Liver (tissue), 9 donors: ENCODE results near the gene CD247. TPM values are rescaled to one million over a fixed set of nuclear protein-coding genes. Genes with fewer than 3 reads are reported as not detected.

Experiments used
- DNase-seq: peaks from one replicate; pipeline ENCODE4 v3.0.0-alpha.2; 2017; ENCODE audit warnings: low spot score
- H3K27ac ChIP-seq, 2 donors: one replicate each; pipeline ENCODE4 v1.7.0; 2013; ENCODE audit warnings: inconsistent platforms in 2 of 2, low read length in 2 of 2, control low read depth in 1 of 2, low read depth in 1 of 2, mild to moderate bottlenecking in 1 of 2
- H3K27me3 ChIP-seq, 4 donors: one replicate each; pipeline versions ENCODE4 v1.6.1 to v1.7.0; 2013; ENCODE audit warnings: low read length in 3 of 4, inconsistent platforms in 1 of 4, mild to moderate bottlenecking in 1 of 4, moderate library complexity in 1 of 4; ENCODE audit not compliant: control insufficient read depth in 4 of 4, insufficient read depth in 4 of 4
- H3K36me3 ChIP-seq, 4 donors: one replicate each; pipeline versions ENCODE4 v1.6.1 to v1.7.0; 2013; ENCODE audit warnings: low read length in 3 of 4, mild to moderate bottlenecking in 3 of 4, low read depth in 1 of 4, moderate library complexity in 1 of 4; ENCODE audit not compliant: control insufficient read depth in 4 of 4, insufficient read depth in 3 of 4
- H3K4me1 ChIP-seq, 4 donors: one replicate each; pipeline versions ENCODE4 v1.6.1 to v1.7.0; 2013; ENCODE audit warnings: low read length in 3 of 4, mild to moderate bottlenecking in 3 of 4, moderate library complexity in 1 of 4; ENCODE audit not compliant: control insufficient read depth in 4 of 4, insufficient read depth in 4 of 4
- H3K4me3 ChIP-seq, 3 donors: one replicate each; pipeline versions ENCODE4 v1.6.1 to v1.7.0; 2013; ENCODE audit warnings: low read length in 3 of 3, control low read depth in 1 of 3, low read depth in 1 of 3, mild to moderate bottlenecking in 1 of 3
- H3K9ac ChIP-seq, 2 donors: one replicate each; pipeline ENCODE4 v1.7.0; 2013; ENCODE audit warnings: low read length in 2 of 2, mild to moderate bottlenecking in 2 of 2, moderate library complexity in 2 of 2, control low read depth in 1 of 2, low read depth in 1 of 2
- H3K9me3 ChIP-seq, 4 donors: one replicate each; pipeline versions ENCODE4 v1.6.1 to v1.7.0; 2013; ENCODE audit warnings: low read length in 3 of 4; ENCODE audit not compliant: control insufficient read depth in 4 of 4
- ATF3 ChIP-seq: IDR thresholded peaks from 2 replicates; pipeline ENCODE4 v1.6.1; 2016; ENCODE audit warnings: antibody characterized with exemption
- CTCF ChIP-seq: fragments of 150-350 bp; IDR thresholded peaks from 2 replicates; pipeline ENCODE4 v1.5.1; 2017; ENCODE audit warnings: improper control_type of control experiment, low read depth, low read length; ENCODE audit not compliant: missing input control
- EGR1 ChIP-seq, 2 donors: IDR thresholded peaks; 2 replicates each; pipeline ENCODE4 v1.6.1; 2016 to 2018; ENCODE audit warnings: antibody characterized with exemption in 2 of 2, low read depth in 2 of 2
- FOXA1 ChIP-seq: IDR thresholded peaks from 2 replicates; pipeline ENCODE4 v1.6.1; 2016; ENCODE audit warnings: antibody characterized with exemption
- FOXA2 ChIP-seq: IDR thresholded peaks from 2 replicates; pipeline ENCODE4 v1.6.1; 2016; ENCODE audit warnings: antibody characterized with exemption
- GABPA ChIP-seq, 2 donors: IDR thresholded peaks in 1 of 2; conservative IDR thresholded peaks in 1 of 2; 2 replicates each; pipeline ENCODE4 v1.6.1; 2016; ENCODE audit warnings: antibody characterized with exemption in 2 of 2, mild to moderate bottlenecking in 1 of 2, moderate library complexity in 1 of 2
- HNF4A ChIP-seq, 2 donors: conservative IDR thresholded peaks; 2 replicates each; pipeline ENCODE4 v1.6.1; 2016; ENCODE audit warnings: antibody characterized with exemption in 2 of 2, mild to moderate bottlenecking in 2 of 2
- HNF4G ChIP-seq: IDR thresholded peaks from 2 replicates; pipeline ENCODE4 v1.6.1; 2016; ENCODE audit warnings: antibody characterized with exemption
- JUND ChIP-seq, 2 donors: IDR thresholded peaks; 2 replicates each; pipeline ENCODE4 v1.6.1; 2016; ENCODE audit warnings: antibody characterized with exemption in 2 of 2
- MAX ChIP-seq: IDR thresholded peaks from 2 replicates; pipeline ENCODE4 v1.6.1; 2016; ENCODE audit warnings: antibody characterized with exemption
- NR2F2 ChIP-seq: IDR thresholded peaks from 2 replicates; pipeline ENCODE4 v1.6.1; 2016; ENCODE audit warnings: antibody characterized with exemption
- RAD21 ChIP-seq, 2 donors: IDR thresholded peaks; 2 replicates each; pipeline ENCODE4 v1.6.1; 2016; ENCODE audit warnings: antibody characterized with exemption in 2 of 2, mild to moderate bottlenecking in 2 of 2
- REST ChIP-seq: IDR thresholded peaks from 2 replicates; pipeline ENCODE4 v1.6.1; 2016; ENCODE audit warnings: antibody characterized with exemption, mild to moderate bottlenecking
- RXRA ChIP-seq, 2 donors: IDR thresholded peaks; 2 replicates each; pipeline ENCODE4 v1.6.1; 2017 to 2018; ENCODE audit warnings: antibody characterized with exemption in 2 of 2, mild to moderate bottlenecking in 1 of 2
- SP1 ChIP-seq: IDR thresholded peaks from 2 replicates; pipeline ENCODE4 v1.6.1; 2018; ENCODE audit warnings: antibody characterized with exemption, mild to moderate bottlenecking
- TAF1 ChIP-seq: conservative IDR thresholded peaks from 2 replicates; pipeline ENCODE4 v1.6.1; 2016; ENCODE audit warnings: antibody characterized with exemption, mild to moderate bottlenecking
- YY1 ChIP-seq: IDR thresholded peaks from 2 replicates; pipeline ENCODE4 v1.6.1; 2016; ENCODE audit warnings: antibody characterized with exemption, mild to moderate bottlenecking
- ZBTB33 ChIP-seq: IDR thresholded peaks from 2 replicates; pipeline ENCODE4 v1.6.1; 2016; ENCODE audit warnings: antibody characterized with exemption
- WGBS: extraction: QIAGEN DNeasy Blood & Tissue Kit; methylation state at CpG from one replicate; pipeline ENCODE4 v1.1.7; 2013; 5-methylcytosine and 5-hydroxymethylcytosine counted together
- polyA plus RNA-seq, 2 donors: library from polyadenylated mRNA; stranded (reverse) in 1 of 2; unstranded in 1 of 2; fragments of 200-250 nt in 1 of 2; fragments of >200 nt in 1 of 2; fragmentation: Nextera tagmentation in 1 of 2; extraction: Ambion mirVana in 1 of 2; gene quantifications; one replicate each; pipeline versions ENCODE4 v1.2.1 to v1.2.3, GENCODE V29; 2013 to 2015
- total RNA-seq, 2 donors: library from RNA; depleted of rRNA; stranded (reverse); fragments of >200 nt; gene quantifications; one replicate each; pipeline ENCODE4 v1.2.3, GENCODE V29; 2014
- donor health status: healthy.
- donor health status: healthy.
- donor health status: healthy.
- donor health status: healthy.
- donor health status: healthy.

Gene CD247
- total and polyA plus RNA-seq, 4 donors = 0.61 to 2.2 (median 1.6) TPM

- TF ChIP-seq REST = no peak
Observed at GRCh38 chr1:167454304-167454893, 63.9 kb downstream of the CD247 start (continued).

- no peak overlapping the region for H3K4me3 ChIP-seq
- H3K9ac ChIP-seq = no peak overlapping the region
- H3K36me3 ChIP-seq = no peaks in the 10 kb centered on the region
- no peaks in the 10 kb centered on the region for H3K27me3 ChIP-seq
- no peaks in the 10 kb centered on the region for H3K9me3 ChIP-seq
- TF ChIP-seq SP1 = no peak
- no peak for TF ChIP-seq FOXA2
- no peak for TF ChIP-seq YY1
- TF ChIP-seq RAD21 (IDR thresholded peaks at IDR 0.05) = no peak
- no peak for TF ChIP-seq MAX
- no peak for TF ChIP-seq REST
- no peak for TF ChIP-seq TAF1
- TF ChIP-seq JUND (IDR thresholded peaks at IDR 0.05) = no peak
- TF ChIP-seq ZBTB33 = no peak
- no peak for TF ChIP-seq FOXA1
- no peak for TF ChIP-seq ATF3
- no peak for TF ChIP-seq HNF4G
- no peak for TF ChIP-seq GABPA (IDR thresholded peaks at IDR 0.05 in 1 of 2, conservative IDR thresholded peaks at IDR 0.05 in 1 of 2)
- no peak for TF ChIP-seq EGR1 (IDR thresholded peaks at IDR 0.05; ENCODE audit: low read depth in 2 of 2)
- no peak for TF ChIP-seq NR2F2
- TF ChIP-seq CTCF = no peak
- TF ChIP-seq RXRA (IDR thresholded peaks at IDR 0.05) = no peak
- no peak for TF ChIP-seq HNF4A (conservative IDR thresholded peaks at IDR 0.05)
- whole genome bisulfite sequencing = 82% methylated on average over 6 of the region's 6 CpGs
- DNase-seq = no peak
- H3K27ac ChIP-seq = no peak overlapping the region
- peaks cover 0 to 10% (median 5%) of the 10 kb centered on the region in 4 donors for H3K4me1 ChIP-seq
Observed at GRCh38 chr1:167453123-167453522, 65.2 kb downstream of the CD247 start.
